AG04450 (cell line): ENCODE data around the gene MORN1. TPM values are rescaled to one million over a fixed set of nuclear protein-coding genes. Genes with fewer than 3 reads are reported as not detected.

Experiments used
- CTCF ChIA-PET: fragments of 300-600, 350-600 bp; formaldehyde crosslinking; extraction: SDS; loops from one replicate; lab custom pipeline; 2022; ENCODE audit warnings: antibody characterized with exemption, inconsistent platforms; lab: Charles Lee
- POLR2A ChIA-PET: fragments of 350-600 bp; formaldehyde crosslinking; extraction: SDS; loops from one replicate; lab custom pipeline; 2021; ENCODE audit warnings: antibody characterized with exemption, inconsistent platforms; lab: Yijun Ruan, JAX
- DNase-seq: peaks from one replicate; pipeline ENCODE4 v3.0.0-alpha.2; 2011; ENCODE audit warnings: low read depth, low spot score
- H3K27ac ChIP-seq: one replicate; pipeline ENCODE4 v1.5.1; 2012; ENCODE audit warnings: low read depth, low read length, control low read depth
- H3K27me3 ChIP-seq: one replicate; pipeline ENCODE4 v1.6.0; 2012; ENCODE audit warnings: low read length; ENCODE audit not compliant: control insufficient read depth, insufficient read depth
- H3K4me3 ChIP-seq: 2 replicates; pipeline ENCODE4 v1.5.1; 2011; ENCODE audit warnings: mild to moderate bottlenecking, low read depth, low read length, control low read depth
- H3K9me3 ChIP-seq: 2 replicates; pipeline ENCODE4 v1.5.1; 2012; ENCODE audit warnings: low read length; ENCODE audit not compliant: control insufficient read depth, insufficient read depth
- polyA plus RNA-seq: library from polyadenylated mRNA; depleted of rRNA; stranded (reverse); fragments of >200 nt; gene quantifications from 2 replicates; pipeline ENCODE4 v1.2.3, GENCODE V29; 2011
- TF ChIP-seq, protein P1 (sequence below): IDR thresholded peaks from 2 replicates; pipeline ENCODE4 v1.5.1; 2011; ENCODE audit warnings: low read depth, low read length, control low read depth, inconsistent platforms

The MORN1 gene
- polyA plus RNA-seq, 1 experiment, result 3.6 TPM

DNA sequence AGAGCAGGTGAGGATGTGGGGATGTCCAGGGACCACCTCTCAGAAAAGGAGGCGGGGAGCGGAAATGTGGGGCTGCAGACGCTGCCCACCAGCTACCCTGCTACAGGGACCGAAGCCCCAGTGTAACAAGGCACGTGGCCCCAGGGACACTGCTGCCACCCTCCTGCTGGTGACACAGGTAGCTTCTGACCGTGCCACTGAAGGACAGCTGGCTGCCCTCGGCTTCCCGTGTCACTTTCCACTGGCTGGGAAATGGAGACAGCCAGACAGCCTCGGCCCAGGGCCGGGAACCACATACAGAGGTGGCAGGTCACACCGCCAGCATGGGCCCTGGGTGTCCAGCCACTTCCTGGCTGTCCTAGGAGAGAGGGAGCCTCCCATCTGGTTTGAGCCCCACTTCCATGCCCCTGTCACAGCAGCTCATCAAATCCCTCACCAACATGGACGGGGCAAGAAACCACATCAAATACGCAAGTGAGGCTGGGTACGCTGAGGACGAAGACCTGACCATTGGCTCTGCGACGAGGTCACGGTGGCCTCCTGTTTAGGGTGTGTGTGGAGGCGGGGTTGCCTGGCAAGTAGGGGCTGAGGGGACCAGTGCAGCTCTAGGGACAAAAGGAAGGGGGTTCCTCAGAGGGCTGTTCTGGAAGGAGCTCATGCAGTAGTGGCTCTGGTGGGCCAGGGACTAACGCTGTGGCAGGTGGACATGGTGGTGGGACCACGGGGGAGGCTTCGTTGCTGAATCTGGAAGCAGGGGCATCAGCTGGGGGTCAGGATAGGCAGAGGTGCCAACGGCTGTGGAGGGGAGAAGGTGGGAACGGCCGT lies 16.0 kb upstream of the MORN1 start:
- TF ChIP-seq, protein P1, sequence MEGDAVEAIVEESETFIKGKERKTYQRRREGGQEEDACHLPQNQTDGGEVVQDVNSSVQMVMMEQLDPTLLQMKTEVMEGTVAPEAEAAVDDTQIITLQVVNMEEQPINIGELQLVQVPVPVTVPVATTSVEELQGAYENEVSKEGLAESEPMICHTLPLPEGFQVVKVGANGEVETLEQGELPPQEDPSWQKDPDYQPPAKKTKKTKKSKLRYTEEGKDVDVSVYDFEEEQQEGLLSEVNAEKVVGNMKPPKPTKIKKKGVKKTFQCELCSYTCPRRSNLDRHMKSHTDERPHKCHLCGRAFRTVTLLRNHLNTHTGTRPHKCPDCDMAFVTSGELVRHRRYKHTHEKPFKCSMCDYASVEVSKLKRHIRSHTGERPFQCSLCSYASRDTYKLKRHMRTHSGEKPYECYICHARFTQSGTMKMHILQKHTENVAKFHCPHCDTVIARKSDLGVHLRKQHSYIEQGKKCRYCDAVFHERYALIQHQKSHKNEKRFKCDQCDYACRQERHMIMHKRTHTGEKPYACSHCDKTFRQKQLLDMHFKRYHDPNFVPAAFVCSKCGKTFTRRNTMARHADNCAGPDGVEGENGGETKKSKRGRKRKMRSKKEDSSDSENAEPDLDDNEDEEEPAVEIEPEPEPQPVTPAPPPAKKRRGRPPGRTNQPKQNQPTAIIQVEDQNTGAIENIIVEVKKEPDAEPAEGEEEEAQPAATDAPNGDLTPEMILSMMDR, result no peak
- POLR2A ChIA-PET, result interaction anchor here (0.7 kb wide), 1 partner anchor 12 kb away, joined by 3 read pairs; no protein-coding TSS in a partner anchor
- Histone ChIP-seq H3K9me3 (no peaks in the 10 kb centered on the region; the same call in 1 of the 2 replicates), H3K27ac (no peak overlapping the region), H3K27me3 (no peaks in the 10 kb centered on the region), H3K4me3 (no peak overlapping the region)
- CTCF ChIA-PET, result interaction anchor here (0.8 to 1.3 kb wide), 3 partner anchors 141 to 1018 kb away, joined by 3 to 4 read pairs (median 3); partner anchors contain the start of gene FAAP20
- no peak for DNase-seq

- TF ChIP-seq, protein P1, result no peak
- no peak overlapping the region for H3K27ac ChIP-seq
- POLR2A ChIA-PET, result interaction anchor here (0.7 kb wide), 1 partner anchor 12 kb away, joined by 3 read pairs; no protein-coding TSS in a partner anchor
- CTCF ChIA-PET, result interaction anchor here (0.8 to 1.1 kb wide), 2 partner anchors 212 to 1019 kb away, joined by 3 read pairs; partner anchors contain the start of gene FAAP20
- no peak overlapping the region for H3K4me3 ChIP-seq
- no peaks in the 10 kb centered on the region for H3K27me3 ChIP-seq
- DNase-seq, result no peak
- no peaks in the 10 kb centered on the region; the same call in 1 of the 2 replicates for H3K9me3 ChIP-seq
These were observed 15.2 kb upstream of the MORN1 start for GRCh38 chr1:2406451-2407041.

GRCh38 chr1:2405588-2406295 lies 14.4 kb upstream of the MORN1 start:
- Histone ChIP-seq H3K9me3 (no peaks in the 10 kb centered on the region; the same call in 1 of the 2 replicates), H3K27ac (peak overlapping the region; percentile 39), H3K27me3 (no peaks in the 10 kb centered on the region), H3K4me3 (no peak overlapping the region)
- TF ChIP-seq, protein P1, result no peak
- ChIA-PET CTCF (no interaction called here), POLR2A (interaction anchor here (0.9 kb wide), 2 partner anchors 14 to 208 kb away, joined by 3 to 4 read pairs; partner anchors contain the start of genes MORN1 and RER1)
- no peak for DNase-seq

DNA sequence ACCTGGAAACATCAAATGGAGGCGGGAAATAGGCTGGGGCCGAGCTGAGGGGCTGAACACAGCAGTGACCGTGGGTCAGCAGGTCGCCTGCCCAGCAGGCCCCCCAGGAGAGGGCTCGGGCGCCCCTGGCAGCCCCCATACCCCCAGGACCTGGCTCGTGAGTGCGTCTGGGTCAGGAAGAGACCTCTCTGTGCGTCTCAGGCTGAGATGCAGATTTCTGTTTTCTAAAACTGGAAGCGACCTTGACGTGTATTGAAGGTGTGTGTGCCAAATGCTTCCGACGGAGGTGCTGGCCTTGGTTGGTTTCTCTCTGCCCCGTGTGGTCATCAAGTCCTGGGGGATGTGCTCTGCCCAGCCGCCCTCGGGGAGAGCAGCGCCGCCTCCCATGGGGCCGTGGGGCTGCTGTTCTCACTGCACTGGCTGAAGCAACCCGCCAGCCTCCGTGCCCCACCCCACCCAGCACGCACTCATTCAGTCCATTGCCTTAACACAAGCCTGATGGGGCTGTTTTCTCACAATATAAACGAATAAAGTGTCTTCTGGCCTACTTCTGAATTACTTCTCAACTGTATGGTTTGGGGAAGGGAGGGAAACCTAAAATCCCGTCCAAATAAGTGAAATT lies 13.6 kb upstream of the MORN1 start:
- no peak for DNase-seq
- CTCF ChIA-PET, result interaction anchor here (0.6 kb wide), 1 partner anchor 10 kb away, joined by 3 read pairs; no protein-coding TSS in a partner anchor
- POLR2A ChIA-PET, result interaction anchor here (0.9 kb wide), 2 partner anchors 14 to 207 kb away, joined by 3 to 4 read pairs; partner anchors contain the start of genes MORN1 and RER1

More for the DNA sequence above, 13.6 kb upstream of the MORN1 start:
- Histone ChIP-seq H3K27me3 (no peaks in the 10 kb centered on the region), H3K4me3 (no peak overlapping the region), H3K9me3 (no peaks in the 10 kb centered on the region; the same call in 1 of the 2 replicates), H3K27ac (no peak overlapping the region)
- TF ChIP-seq, protein P1, result no peak
